Stimulated activated CD8-positive, alpha-beta memory T cell treated with anti-CD3 and anti-CD28 coated beads, Interleukin-2, amount 100 ng/mL, for 1 hour (primary cell): Measurements from ENCODE around the gene SRSF8.
"Not testable (repeated sequence)": the region's sequence is repeated elsewhere in the genome, so short reads cannot be mapped to it uniquely, and the experiment has no call there.

Source experiments
- DNase-seq, 2 donors: peaks; one replicate each; pipeline ENCODE4 v3.0.0-alpha.2; 2020; ENCODE audit warnings: low read depth in 2 of 2

The SRSF8 gene

GRCh38 chr11:95095858-95096587, 29.3 kb downstream of the SRSF8 start:
- no peak for DNase-seq

GRCh38 chr11:95097209-95097608, 30.5 kb downstream of the SRSF8 start:
- DNase-seq = no peak

GRCh38 chr11:95098826-95099225, 32.1 kb downstream of the SRSF8 start:
- no peak for DNase-seq

- no peak for DNase-seq
Measured at GRCh38 chr11:95100191-95100648, 33.5 kb downstream of the SRSF8 start.

- no peak for DNase-seq
Measured at GRCh38 chr11:95100856-95101507, 34.3 kb downstream of the SRSF8 start.

GRCh38 chr11:95101935-95102334, 35.2 kb downstream of the SRSF8 start:
- DNase-seq = no peak

GRCh38 chr11:95102733-95103132, 36.0 kb downstream of the SRSF8 start:
- DNase-seq = no peak

- DNase-seq = no peak
Measured at GRCh38 chr11:95103701-95104100, 37.0 kb downstream of the SRSF8 start.

GRCh38 chr11:95104121-95104830, 37.6 kb downstream of the SRSF8 start:
- DNase-seq = no peak

GRCh38 chr11:95104856-95105255, 38.1 kb downstream of the SRSF8 start:
- DNase-seq = no peak

- DNase-seq = no peak
Measured at GRCh38 chr11:95108159-95108611, 41.5 kb downstream of the SRSF8 start.

GRCh38 chr11:95108671-95109551, 42.2 kb downstream of the SRSF8 start:
- DNase-seq = no peak

- not testable (repeated sequence) for DNase-seq
Measured at GRCh38 chr11:95111471-95111870, 44.8 kb downstream of the SRSF8 start.

GRCh38 chr11:95111923-95112540, 45.3 kb downstream of the SRSF8 start:
- no peak for DNase-seq

GRCh38 chr11:95115597-95115996, 48.9 kb downstream of the SRSF8 start:
- DNase-seq = no peak

GRCh38 chr11:95119361-95120060, 52.8 kb downstream of the SRSF8 start:
- no peak for DNase-seq
